Activated effector memory CD4-positive, alpha-beta T cell treated with Interleukin-2 at 50 U/mL for 16 hours (primary cell): Measurements from ENCODE around the gene QTRT2.

Experiments used
- DNase-seq: peaks from one replicate; pipeline ENCODE4 v3.0.0-alpha.2; 2020

The QTRT2 gene

GRCh38 chr3:114127517-114127916 lies 71.0 kb downstream of the QTRT2 start:
- DNase-seq = no peak

GRCh38 chr3:114128231-114128630 lies 71.7 kb downstream of the QTRT2 start:
- no peak for DNase-seq

- DNase-seq = no peak
Measured at GRCh38 chr3:114128826-114129225, 72.3 kb downstream of the QTRT2 start.

- DNase-seq = no peak
Measured at GRCh38 chr3:114132500-114132899, 76.0 kb downstream of the QTRT2 start.

- DNase-seq = no peak
Measured at GRCh38 chr3:114133947-114134346, 77.4 kb downstream of the QTRT2 start.
